ENCODE results near the gene NFS1.

NFS1 gene

DNA sequence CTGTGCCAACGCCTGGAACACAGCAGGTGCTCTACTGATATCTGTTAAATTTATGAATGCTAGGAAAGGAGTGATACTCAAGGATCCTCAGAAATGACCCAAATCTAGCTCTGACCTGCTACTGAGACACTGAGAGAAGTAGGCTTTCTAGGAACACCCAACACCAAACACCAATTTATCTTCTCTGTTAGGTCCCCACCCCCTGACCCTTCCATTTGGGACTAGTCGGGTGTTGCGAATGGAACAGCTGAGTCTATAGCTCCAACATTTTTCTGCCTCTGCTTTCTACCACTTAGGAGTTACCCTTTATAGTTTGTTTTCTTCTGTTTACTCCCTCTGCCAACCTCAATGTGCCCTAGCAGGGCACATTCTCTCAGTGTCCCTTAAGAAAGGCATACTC lies 58.4 kb downstream of the NFS1 start:
- DNase-seq (ENCODE audit: low read depth), result no peak

GRCh38 chr20:35638751-35639150 lies 60.4 kb downstream of the NFS1 start:
- DNase-seq (ENCODE audit: low read depth), result no peak

- DNase-seq (ENCODE audit: low read depth), result no peak
These were observed 61.9 kb downstream of the NFS1 start for GRCh38 chr20:35637276-35637675.

DNA sequence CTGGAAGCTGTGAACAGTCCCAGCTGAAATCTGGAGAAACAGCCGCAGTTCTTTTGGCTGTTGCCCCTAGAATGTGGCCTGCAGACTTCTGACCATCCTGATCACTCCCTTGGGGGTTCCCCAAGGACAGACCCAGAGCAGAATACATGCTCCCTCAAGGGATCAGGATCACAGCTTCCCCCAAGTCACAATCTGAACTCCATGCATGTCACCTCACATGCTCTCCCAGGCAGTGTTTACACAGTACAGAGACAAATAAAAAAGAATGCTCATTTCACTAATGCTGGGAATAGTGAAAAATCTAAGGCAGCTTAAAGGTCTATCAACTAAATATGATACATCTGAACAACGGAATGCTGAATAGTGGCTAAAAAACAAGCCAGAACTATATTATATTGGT lies 63.1 kb downstream of the NFS1 start:
- DNase-seq (ENCODE audit: low read depth), result no peak

GRCh38 chr20:35635652-35636051 lies 63.5 kb downstream of the NFS1 start:
- DNase-seq (ENCODE audit: low read depth), result no peak

GRCh38 chr20:35632539-35633115 lies 66.5 kb downstream of the NFS1 start:
- no peak for DNase-seq (ENCODE audit: low read depth)

DNA sequence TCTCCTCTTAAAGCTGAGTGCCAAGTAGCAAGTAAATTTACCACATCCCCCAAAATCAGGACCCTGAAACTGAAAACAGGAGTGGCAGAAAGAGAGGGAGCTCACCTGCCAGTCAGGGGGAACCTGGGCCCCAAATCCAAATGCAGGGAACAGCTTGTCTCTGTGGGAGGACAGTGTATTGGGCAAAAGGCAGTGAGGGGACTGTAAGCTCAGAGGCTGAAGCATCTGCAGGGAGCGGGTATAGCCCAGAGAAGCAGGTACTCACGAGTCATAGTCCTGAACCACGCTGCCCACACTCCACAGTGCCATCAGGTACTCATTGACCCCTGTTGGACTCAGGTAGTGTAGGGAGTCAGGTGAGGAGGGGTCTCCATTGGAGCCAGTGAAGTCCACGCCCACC lies 68.5 kb downstream of the NFS1 start:
- DNase-seq (ENCODE audit: low read depth), result no peak

- no peak for DNase-seq (ENCODE audit: low read depth)
These were observed 69.6 kb downstream of the NFS1 start for GRCh38 chr20:35629427-35630145.

DNA sequence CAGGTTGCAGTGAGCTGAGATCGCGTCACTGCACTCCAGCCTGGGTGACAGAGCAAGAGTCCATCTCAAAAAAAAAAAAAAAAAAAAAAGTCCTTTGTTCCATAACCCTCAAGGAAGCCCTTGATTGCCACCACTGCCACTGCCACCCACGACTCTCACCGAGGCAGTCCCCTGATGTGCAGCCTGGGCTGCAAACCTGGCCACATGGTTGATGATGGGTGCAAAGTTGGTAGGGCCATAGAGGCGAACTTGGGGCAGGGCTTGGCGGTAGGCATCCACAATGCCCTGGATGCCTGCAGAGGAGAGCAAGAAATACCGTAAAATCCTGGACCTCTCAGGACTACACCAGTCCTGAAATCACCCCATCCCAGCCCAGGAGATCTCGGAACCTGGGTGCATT lies 72.0 kb downstream of the NFS1 start:
- no peak for DNase-seq (ENCODE audit: low read depth)

GRCh38 chr20:35626386-35627001 lies 72.7 kb downstream of the NFS1 start:
- no peak for DNase-seq (ENCODE audit: low read depth)

DNA sequence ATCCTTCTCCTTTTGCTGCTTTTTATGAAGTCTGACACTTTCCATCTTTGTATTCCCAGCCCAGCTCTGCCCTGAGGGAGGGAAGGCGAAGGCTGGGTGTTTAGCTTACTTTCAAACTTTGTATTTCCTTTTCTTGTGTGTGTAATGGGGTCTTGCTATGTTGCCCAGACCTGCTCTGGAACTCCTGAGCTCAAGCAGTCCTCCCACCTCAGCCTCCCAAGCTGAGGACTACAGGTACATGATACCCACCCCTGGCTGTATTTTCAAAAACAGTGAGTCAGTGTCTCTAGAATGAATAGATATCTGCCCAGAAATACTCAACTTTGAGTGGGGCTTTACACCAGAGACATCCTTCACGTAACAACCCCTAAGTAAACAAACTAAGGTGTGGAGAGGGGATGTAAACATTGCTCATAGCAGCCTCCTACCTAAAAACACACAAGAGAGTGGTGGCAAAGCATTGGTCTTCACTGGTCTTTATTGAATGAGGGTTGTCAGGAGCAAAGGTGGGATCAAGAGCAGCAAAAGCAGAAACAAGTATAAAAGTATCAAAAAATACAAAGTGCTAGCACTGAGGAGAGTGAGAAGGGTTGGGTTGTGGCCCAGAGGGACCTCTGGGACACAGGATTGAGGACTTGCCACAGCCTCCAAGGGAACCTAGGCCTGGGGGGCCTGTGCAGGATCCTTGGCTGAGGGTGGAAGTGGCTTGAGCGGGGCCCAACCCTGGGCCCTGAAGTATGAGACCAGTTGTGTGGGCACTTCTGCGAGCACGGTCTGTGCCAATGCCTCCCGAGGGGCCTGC lies 73.4 kb downstream of the NFS1 start:
- no peak for DNase-seq (ENCODE audit: low read depth)

DNA sequence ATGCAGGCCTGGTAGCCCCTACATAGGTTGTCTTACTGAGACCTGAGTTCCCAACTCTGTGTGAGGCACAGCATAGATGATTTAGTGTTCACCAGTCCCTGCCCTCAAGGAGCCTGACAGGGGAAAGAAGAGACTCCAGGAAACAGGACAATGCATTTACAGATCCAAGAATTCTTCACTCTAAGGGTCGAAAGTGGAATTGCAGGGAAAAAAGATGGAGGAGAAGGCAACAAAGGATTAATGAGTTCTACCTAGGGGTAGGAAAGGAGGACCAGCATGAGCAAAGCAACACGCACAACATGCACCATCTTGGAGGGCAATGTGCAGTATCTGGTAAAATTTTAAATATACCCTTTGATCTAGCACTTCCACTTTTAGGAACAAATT lies 77.6 kb downstream of the NFS1 start:
- peak; percentile 37 for DNase-seq (ENCODE audit: low read depth)

GRCh38 chr20:35620818-35621559 lies 78.2 kb downstream of the NFS1 start:
- no peak for DNase-seq (ENCODE audit: low read depth)

DNA sequence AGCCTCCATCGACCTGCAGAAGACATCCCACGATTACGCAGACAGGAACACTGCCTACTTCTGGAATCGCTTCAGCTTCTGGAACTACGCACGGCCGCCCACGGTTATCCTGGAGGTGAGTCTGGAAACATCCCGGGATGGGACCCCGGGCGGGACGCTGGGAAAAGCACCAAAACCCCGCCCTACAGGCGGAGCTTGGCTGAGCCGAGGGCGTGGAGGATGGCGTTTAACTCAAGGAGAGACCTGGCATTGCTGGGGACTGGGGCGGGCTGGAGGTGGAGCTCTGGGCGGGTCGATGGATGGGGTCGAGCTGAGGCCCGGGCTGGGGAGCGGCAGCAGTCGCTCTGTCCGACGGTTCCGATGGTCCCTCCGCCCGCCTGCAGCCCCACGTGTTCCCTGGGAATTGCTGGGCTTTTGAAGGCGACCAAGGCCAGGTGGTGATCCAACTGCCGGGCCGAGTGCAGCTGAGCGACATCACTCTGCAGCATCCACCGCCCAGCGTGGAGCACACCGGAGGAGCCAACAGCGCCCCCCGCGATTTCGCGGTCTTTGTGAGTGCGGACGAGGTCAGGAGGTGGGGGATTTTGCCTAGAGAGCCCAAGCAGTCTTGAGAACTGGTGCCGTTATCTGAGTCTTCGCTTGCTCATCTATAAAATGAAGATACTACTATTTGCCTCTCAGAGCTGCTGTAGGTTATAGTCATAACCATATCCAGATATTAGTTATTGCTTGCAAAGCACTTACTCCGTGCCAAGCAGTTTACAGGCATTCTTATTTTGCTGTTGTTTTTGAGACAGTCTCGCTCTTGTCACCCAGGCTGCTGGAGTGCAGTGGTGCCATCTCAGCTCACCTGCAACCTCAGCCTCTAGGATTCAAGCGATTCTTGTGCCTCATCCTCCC lies 79.7 kb downstream of the NFS1 start:
- peak; percentile 96 for DNase-seq (ENCODE audit: low read depth)

- DNase-seq (ENCODE audit: low read depth), result peak; percentile 64
These were observed 80.7 kb downstream of the NFS1 start for GRCh38 chr20:35618263-35619131.
